A673 (cell line): ENCODE measurements around the gene MGMT. TPM values are rescaled to one million over a fixed set of nuclear protein-coding genes. Genes with fewer than 3 reads are reported as not detected.

ENCODE experiments used
- BruUV-seq: library from RNA; stranded (reverse); fragments of 400-500 nt; replicated peaks from 2 replicates; lab custom pipeline; 2021; lab: Mats Ljungman, UMichigan
- CTCF ChIA-PET: fragments of 300-600 bp; sonication (Branson Sonifier 250); formaldehyde crosslinking; loops from one replicate; lab custom pipeline; 2022; ENCODE audit warnings: antibody characterized with exemption; lab: Charles Lee
- POLR2A ChIA-PET: fragments of 300-600 bp; sonication (Branson Sonifier 250); formaldehyde crosslinking; loops from one replicate; lab custom pipeline; 2022; ENCODE audit warnings: antibody characterized with exemption; ENCODE audit not compliant: low non-redundant PET; lab: Charles Lee
- DNase-seq: peaks from one replicate; pipeline ENCODE4 v3.0.0-alpha.2; 2015; ENCODE audit warnings: low spot score
- H3K27ac ChIP-seq: fragments of 200-600 bp; sonication (generic); 2 replicates; pipeline ENCODE4 v1.5.1; 2016; ENCODE audit warnings: mixed run types, low read depth, mild to moderate bottlenecking, mixed read lengths, antibody characterized with exemption, low read length; ENCODE audit not compliant: poor library complexity, severe bottlenecking
- H3K27me3 ChIP-seq: fragments of 200-600 bp; sonication (generic); replicated peaks from 2 replicates; pipeline ENCODE4 v1.6.1; 2017; ENCODE audit warnings: mixed run types, low read depth, mild to moderate bottlenecking, mixed read lengths, antibody characterized with exemption, low read length; ENCODE audit not compliant: insufficient read depth, poor library complexity
- H3K36me3 ChIP-seq: fragments of 200-600 bp; sonication (generic); 2 replicates; pipeline ENCODE4 v1.6.1; 2016; ENCODE audit warnings: mixed run types, mild to moderate bottlenecking, mixed read lengths, antibody characterized with exemption, low read length; ENCODE audit not compliant: insufficient read depth, poor library complexity, severe bottlenecking
- H3K4me1 ChIP-seq: fragments of 200-600 bp; sonication (generic); 2 replicates; pipeline ENCODE4 v1.6.1; 2017; ENCODE audit warnings: mixed run types, mild to moderate bottlenecking, mixed read lengths, antibody characterized with exemption, low read length; ENCODE audit not compliant: insufficient read depth, poor library complexity, severe bottlenecking
- H3K4me3 ChIP-seq: fragments of 200-600 bp; sonication (generic); 2 replicates; pipeline ENCODE4 v1.5.1; 2016; ENCODE audit warnings: low read depth, mixed run types, mild to moderate bottlenecking, mixed read lengths, low read length; ENCODE audit not compliant: poor library complexity, severe bottlenecking
- H3K9me3 ChIP-seq: fragments of 200-600 bp; sonication (generic); 2 replicates; pipeline ENCODE4 v1.6.1; 2016; ENCODE audit warnings: mixed run types, low read depth, mild to moderate bottlenecking, mixed read lengths, antibody characterized with exemption, low read length; ENCODE audit not compliant: poor library complexity, severe bottlenecking
- EZH2 ChIP-seq: fragments of 200-600 bp; sonication (generic); IDR thresholded peaks from 2 replicates; pipeline ENCODE4 v1.6.1; 2017; ENCODE audit warnings: borderline replicate concordance, low read depth, mild to moderate bottlenecking, mixed read lengths, antibody characterized with exemption, low read length; ENCODE audit not compliant: poor library complexity, severe bottlenecking
- intact Hi-C: fragments of 100-400 bp; cut with micrococcal nuclease; formaldehyde crosslinking; loops from one replicate; pipeline ENCODE4 v1.10.0; 2022; ENCODE audit not compliant: unreplicated experiment
- total RNA-seq: library from RNA; stranded (reverse); gene quantifications from 2 replicates; pipeline ENCODE4 v1.2.3, GENCODE V29; 2021
- TF ChIP-seq, protein P1 (sequence below): fragments of 300-800, 200-600 bp; sonication (generic); conservative IDR thresholded peaks from 2 replicates; pipeline ENCODE4 v1.5.1; 2017; ENCODE audit warnings: low read depth, mild to moderate bottlenecking, antibody characterized with exemption, low read length, moderate library complexity, mixed read lengths

MGMT gene
- total RNA-seq, 1 experiment from 2014 or later = 19.5 TPM

- no peak for DNase-seq
- H3K36me3 ChIP-seq = no peaks in the 10 kb centered on the region
- ChIA-PET CTCF (no interaction called here), POLR2A (no interaction called here)
- TF ChIP-seq, protein P1, sequence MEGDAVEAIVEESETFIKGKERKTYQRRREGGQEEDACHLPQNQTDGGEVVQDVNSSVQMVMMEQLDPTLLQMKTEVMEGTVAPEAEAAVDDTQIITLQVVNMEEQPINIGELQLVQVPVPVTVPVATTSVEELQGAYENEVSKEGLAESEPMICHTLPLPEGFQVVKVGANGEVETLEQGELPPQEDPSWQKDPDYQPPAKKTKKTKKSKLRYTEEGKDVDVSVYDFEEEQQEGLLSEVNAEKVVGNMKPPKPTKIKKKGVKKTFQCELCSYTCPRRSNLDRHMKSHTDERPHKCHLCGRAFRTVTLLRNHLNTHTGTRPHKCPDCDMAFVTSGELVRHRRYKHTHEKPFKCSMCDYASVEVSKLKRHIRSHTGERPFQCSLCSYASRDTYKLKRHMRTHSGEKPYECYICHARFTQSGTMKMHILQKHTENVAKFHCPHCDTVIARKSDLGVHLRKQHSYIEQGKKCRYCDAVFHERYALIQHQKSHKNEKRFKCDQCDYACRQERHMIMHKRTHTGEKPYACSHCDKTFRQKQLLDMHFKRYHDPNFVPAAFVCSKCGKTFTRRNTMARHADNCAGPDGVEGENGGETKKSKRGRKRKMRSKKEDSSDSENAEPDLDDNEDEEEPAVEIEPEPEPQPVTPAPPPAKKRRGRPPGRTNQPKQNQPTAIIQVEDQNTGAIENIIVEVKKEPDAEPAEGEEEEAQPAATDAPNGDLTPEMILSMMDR = no peak
- TF ChIP-seq EZH2 = no peak
- no peak overlapping the region for H3K27ac ChIP-seq
- no peaks in the 10 kb centered on the region for H3K9me3 ChIP-seq
- no peak overlapping the region for H3K4me3 ChIP-seq
- no TSS peak for BruUV-seq
- intact Hi-C loops = no loop called here
- no peaks in the 10 kb centered on the region for H3K4me1 ChIP-seq
- no peaks in the 10 kb centered on the region for H3K27me3 ChIP-seq
Observed at GRCh38 chr10:129524936-129525335, 57.9 kb downstream of the MGMT start.

- no peaks in the 10 kb centered on the region for H3K9me3 ChIP-seq
- ChIA-PET POLR2A (no interaction called here), CTCF (no interaction called here)
- no peak overlapping the region for H3K27ac ChIP-seq
- no peak overlapping the region for H3K4me3 ChIP-seq
- H3K36me3 ChIP-seq = no peaks in the 10 kb centered on the region
- H3K4me1 ChIP-seq = no peaks in the 10 kb centered on the region
- intact Hi-C loops = no loop called here
- no peaks in the 10 kb centered on the region for H3K27me3 ChIP-seq
- TF ChIP-seq, protein P1 = no peak
- DNase-seq = no peak
- no TSS peak for BruUV-seq
Observed at GRCh38 chr10:129525401-129525801, 58.4 kb downstream of the MGMT start.

GRCh38 chr10:129526943-129527342 lies 59.9 kb downstream of the MGMT start:
- CTCF ChIA-PET = interaction anchor here (0.6 kb wide), 1 partner anchor 48 kb away, joined by 9 read pairs; no protein-coding TSS in a partner anchor
- TF ChIP-seq, protein P1 = no peak
- no peak for TF ChIP-seq EZH2
- H3K27me3 ChIP-seq = no peaks in the 10 kb centered on the region

More at GRCh38 chr10:129526943-129527342, 59.9 kb downstream of the MGMT start:
- POLR2A ChIA-PET = no interaction called here
- H3K9me3 ChIP-seq = no peaks in the 10 kb centered on the region
- intact Hi-C loops = no loop called here
- no peak for DNase-seq
- no TSS peak for BruUV-seq
- no peak overlapping the region for H3K27ac ChIP-seq
- H3K4me3 ChIP-seq = no peak overlapping the region
- H3K36me3 ChIP-seq = no peaks in the 10 kb centered on the region
- no peaks in the 10 kb centered on the region for H3K4me1 ChIP-seq
